GM23338 (cell line): Measurements from ENCODE around the gene SLU7. TPM values are rescaled to one million over a fixed set of nuclear protein-coding genes. Genes with fewer than 3 reads are reported as not detected.

Experiments
- polyA plus RNA-seq: library from polyadenylated mRNA; unstranded; fragments of >200 nt; fragmentation: Nextera tagmentation; extraction: Ambion mirVana; gene quantifications from 2 replicates; pipeline ENCODE4 v1.2.1, GENCODE V29; 2016
- total RNA-seq: library from RNA; depleted of rRNA; stranded (reverse); fragments of >200 nt; shearing (Covaris generic); gene quantifications from 2 replicates; pipeline ENCODE4 v1.2.3, GENCODE V29; 2014; rRNA removed

The SLU7 gene
- total and polyA plus RNA-seq, 2 experiments from 2014 or later = 27.0 to 47.5 TPM

Other genes starting within 250 kb of the SLU7 start
- 1.7 and 2.2 TPM in 2 replicates for gene FABP6, start 189.6 kb downstream of the SLU7 start, total RNA-seq
- 7.5 and 9.7 TPM in 2 replicates for gene FABP6, start 189.6 kb downstream of the SLU7 start, polyA plus RNA-seq
- gene CCNJL, start 106.5 kb downstream of the SLU7 start, total RNA-seq = 22.1 and 29.2 TPM in 2 replicates
- 27.0 and 28.4 TPM in 2 replicates for gene CCNJL, start 106.5 kb downstream of the SLU7 start, polyA plus RNA-seq
- 0.27 and 0.56 TPM in 2 replicates for gene C1QTNF2, start 48.5 kb downstream of the SLU7 start, total RNA-seq
- gene C1QTNF2, start 48.5 kb downstream of the SLU7 start, polyA plus RNA-seq = 0.61 and 0.92 TPM in 2 replicates
- gene FAM200C, start 19.0 kb downstream of the SLU7 start, total RNA-seq = 6.9 and 7.4 TPM in 2 replicates
- 3.3 and 4.6 TPM in 2 replicates for gene FAM200C, start 19.0 kb downstream of the SLU7 start, polyA plus RNA-seq
- 229 and 394 TPM in 2 replicates for gene PTTG1, start 2.8 kb upstream of the SLU7 start, total RNA-seq
- gene PTTG1, start 2.8 kb upstream of the SLU7 start, polyA plus RNA-seq = 579 and 620 TPM in 2 replicates